Mucosa of descending colon (tissue), 3 donors: ENCODE data around the gene RFC3. TPM values are rescaled to one million over a fixed set of nuclear protein-coding genes. Genes with fewer than 3 reads are reported as not detected.

Experiments
- ATAC-seq: fragments of 200-7000 bp; cut with Tn5 transposase; one replicate; pipeline ENCODE4 v1.9.1; 2020; ENCODE audit warnings: mild to moderate bottlenecking, moderate library complexity
- DNase-seq, 3 donors: peaks; one replicate each; pipeline ENCODE4 v3.0.0-alpha.2; 2020
- H3K36me3 ChIP-seq: fragments of 200-600 bp; one replicate; pipeline ENCODE4 v1.8.0; 2021; ENCODE audit warnings: low read depth, mild to moderate bottlenecking
- H3K4me1 ChIP-seq: fragments of 200-600 bp; one replicate; pipeline ENCODE4 v1.8.0; 2021; ENCODE audit warnings: low read depth, mild to moderate bottlenecking
- H3K4me3 ChIP-seq: fragments of 200-600 bp; one replicate; pipeline ENCODE4 v1.8.0; 2021; ENCODE audit warnings: mild to moderate bottlenecking
- H3K9me3 ChIP-seq: fragments of 200-600 bp; one replicate; pipeline ENCODE4 v1.8.0; 2021; ENCODE audit warnings: mild to moderate bottlenecking
- CTCF ChIP-seq: fragments of 200-600 bp; IDR thresholded peaks from one replicate; pipeline ENCODE4 v1.8.0; 2022; ENCODE audit warnings: antibody characterized with exemption, mild to moderate bottlenecking
- intact Hi-C, 2 donors: fragments of 100-400 bp; cut with DNase I in 1 of 2; cut with micrococcal nuclease in 1 of 2; formaldehyde crosslinking; loops; one replicate each; pipeline versions ENCODE4 v1.11.0 to v1.11.1; 2022; cut with DNase I, micrococcal nuclease
- total RNA-seq, 3 donors: library from RNA; stranded (reverse); fragmentation: NEBNext Ultra II Directional in 2 of 3; extraction: Animal tissue kit (Norgen Biotek cat#: 25700) in 2 of 3; gene quantifications; one replicate each; pipeline versions ENCODE4 v1.2.1 to v1.2.4, GENCODE V29; 2021 to 2023
- donor health status: DM: no; HTN: no; CAD: no; lungs with moderate emphysema.
- donor health status: DM: no; HTN: no; CAD: no.
- donor health status: DM: no; HTN: yes; CAD: no.

Gene RFC3
- total RNA-seq, 3 donors from 2014 or later: 4.1 to 11.0 (median 5.4) TPM

GRCh38 chr13:33863188-33863789, 45.3 kb downstream of the RFC3 start:
- no peaks in the 10 kb centered on the region for H3K36me3 ChIP-seq
- H3K4me3 ChIP-seq: no peak overlapping the region
- H3K4me1 ChIP-seq: no peaks in the 10 kb centered on the region
- H3K9me3 ChIP-seq: no peaks in the 10 kb centered on the region
- no peak for TF ChIP-seq CTCF
- ATAC-seq (no peak), DNase-seq (no peak)
- intact Hi-C loops: no loop called here

GRCh38 chr13:33865945-33866344, 48.0 kb downstream of the RFC3 start:
- ATAC-seq: no peak
- intact Hi-C loops: no loop called here
- no peaks in the 10 kb centered on the region for H3K9me3 ChIP-seq

GRCh38 chr13:33867472-33867871, 49.5 kb downstream of the RFC3 start:
- Histone ChIP-seq H3K4me3 (no peak overlapping the region), H3K9me3 (no peaks in the 10 kb centered on the region), H3K36me3 (no peaks in the 10 kb centered on the region), H3K4me1 (no peaks in the 10 kb centered on the region)
- intact Hi-C loops: no loop called here
- no peak for TF ChIP-seq CTCF
- DNase-seq (no peak), ATAC-seq (no peak)

More at GRCh38 chr13:33865945-33866344, 48.0 kb downstream of the RFC3 start:
- Histone ChIP-seq H3K36me3 (no peaks in the 10 kb centered on the region), H3K4me3 (no peak overlapping the region), H3K4me1 (no peaks in the 10 kb centered on the region)
- no peak for DNase-seq
- TF ChIP-seq CTCF: no peak

GRCh38 chr13:33868343-33868994, 50.5 kb downstream of the RFC3 start:
- no peak overlapping the region for H3K4me3 ChIP-seq
- ATAC-seq: no peak

GRCh38 chr13:33869005-33869404, 51.1 kb downstream of the RFC3 start:
- Histone ChIP-seq H3K4me3 (no peak overlapping the region), H3K9me3 (no peaks in the 10 kb centered on the region), H3K36me3 (no peaks in the 10 kb centered on the region), H3K4me1 (no peaks in the 10 kb centered on the region)
- intact Hi-C loops: no loop called here
- DNase-seq: no peak
- no peak for TF ChIP-seq CTCF
- no peak for ATAC-seq

More at GRCh38 chr13:33868343-33868994, 50.5 kb downstream of the RFC3 start:
- H3K4me1 ChIP-seq: no peaks in the 10 kb centered on the region
- no peaks in the 10 kb centered on the region for H3K9me3 ChIP-seq
- no peak for DNase-seq
- TF ChIP-seq CTCF: no peak
- intact Hi-C loops: no loop called here
- H3K36me3 ChIP-seq: no peaks in the 10 kb centered on the region
